Measurements from ENCODE around the gene ACE. TPM values are rescaled to one million over a fixed set of nuclear protein-coding genes. Genes with fewer than 3 reads are reported as not detected.

ACE gene
- total RNA-seq, 1 experiment from 2014 or later: 7.8 TPM

DNA sequence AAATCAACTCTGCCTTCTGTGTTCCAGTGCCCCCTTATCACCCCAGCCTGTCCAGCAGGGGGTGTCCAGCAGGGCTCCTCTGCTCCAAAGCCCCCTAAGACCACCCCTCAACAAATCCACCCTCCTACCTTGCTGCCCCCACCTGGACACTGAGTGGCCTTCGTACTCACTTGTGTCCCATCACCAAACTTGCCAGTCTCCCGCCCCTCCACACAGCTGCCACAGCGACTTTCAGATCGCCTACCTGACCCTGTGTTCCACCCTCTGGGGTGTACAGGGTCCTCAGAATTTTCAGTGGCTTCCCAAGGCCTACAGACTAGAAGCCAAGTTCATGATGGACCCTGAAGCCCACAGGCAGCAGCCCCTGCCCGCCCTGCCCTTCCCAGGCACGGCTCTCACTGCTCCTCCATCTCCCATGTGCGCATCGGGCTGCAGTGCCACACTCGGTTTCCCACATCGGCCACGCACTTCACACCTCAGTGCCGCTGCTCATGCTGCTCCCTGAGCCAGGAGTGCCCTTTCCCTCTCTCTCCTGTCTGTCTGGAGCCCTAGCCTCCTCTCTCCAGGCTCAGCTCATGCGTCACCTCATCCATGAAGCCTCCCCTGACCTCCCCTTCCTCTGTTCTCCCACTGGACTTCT is 58.1 kb downstream of the ACE start:
- H3K36me3 Mint-ChIP-seq: no peaks in the 10 kb centered on the region
- H3K27me3 Mint-ChIP-seq (ENCODE audit: low read depth): peaks cover 20% of the 10 kb centered on the region
- peaks cover 18% of the 10 kb centered on the region for H3K4me1 Mint-ChIP-seq
- ATAC-seq (no peak), DNase-seq (ENCODE audit: low spot score) (no peak)
- no peak for TF ChIP-seq GABPB1 (CRISPR knock-in tag; IDR thresholded peaks at IDR 0.05)
- TF ChIP-seq, protein P1, sequence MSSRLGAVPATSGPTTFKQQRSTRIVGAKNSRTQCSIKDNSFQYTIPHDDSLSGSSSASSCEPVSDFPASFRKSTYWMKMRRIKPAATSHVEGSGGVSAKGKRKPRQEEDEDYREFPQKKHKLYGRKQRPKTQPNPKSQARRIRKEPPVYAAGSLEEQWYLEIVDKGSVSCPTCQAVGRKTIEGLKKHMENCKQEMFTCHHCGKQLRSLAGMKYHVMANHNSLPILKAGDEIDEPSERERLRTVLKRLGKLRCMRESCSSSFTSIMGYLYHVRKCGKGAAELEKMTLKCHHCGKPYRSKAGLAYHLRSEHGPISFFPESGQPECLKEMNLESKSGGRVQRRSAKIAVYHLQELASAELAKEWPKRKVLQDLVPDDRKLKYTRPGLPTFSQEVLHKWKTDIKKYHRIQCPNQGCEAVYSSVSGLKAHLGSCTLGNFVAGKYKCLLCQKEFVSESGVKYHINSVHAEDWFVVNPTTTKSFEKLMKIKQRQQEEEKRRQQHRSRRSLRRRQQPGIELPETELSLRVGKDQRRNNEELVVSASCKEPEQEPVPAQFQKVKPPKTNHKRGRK (CRISPR knock-in tag; IDR thresholded peaks at IDR 0.05; ENCODE audit: borderline replicate concordance): no peak
- H3K27ac Mint-ChIP-seq: no peak overlapping the region
- ChIA-PET POLR2A (no interaction called here), CTCF (interaction anchor here (0.6 kb wide), 1 partner anchor 38 kb away, joined by 3 read pairs; no protein-coding TSS in a partner anchor)
- no peaks in the 10 kb centered on the region for H3K9me3 Mint-ChIP-seq
- no peak overlapping the region for H3K4me3 Mint-ChIP-seq

DNA sequence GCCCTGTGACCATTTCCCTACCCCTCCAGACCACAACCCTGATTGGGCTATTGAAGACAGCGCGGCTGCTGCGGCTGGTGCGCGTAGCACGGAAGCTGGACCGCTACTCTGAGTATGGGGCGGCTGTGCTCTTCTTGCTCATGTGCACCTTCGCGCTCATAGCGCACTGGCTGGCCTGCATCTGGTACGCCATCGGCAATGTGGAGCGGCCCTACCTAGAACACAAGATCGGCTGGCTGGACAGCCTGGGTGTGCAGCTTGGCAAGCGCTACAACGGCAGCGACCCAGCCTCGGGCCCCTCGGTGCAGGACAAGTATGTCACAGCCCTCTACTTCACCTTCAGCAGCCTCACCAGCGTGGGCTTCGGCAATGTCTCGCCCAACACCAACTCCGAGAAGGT is 58.8 kb downstream of the ACE start:
- no peak overlapping the region for H3K27ac Mint-ChIP-seq
- no peaks in the 10 kb centered on the region for H3K36me3 Mint-ChIP-seq
- peaks cover 18% of the 10 kb centered on the region for H3K4me1 Mint-ChIP-seq
- no peaks in the 10 kb centered on the region for H3K9me3 Mint-ChIP-seq
- no peak for ATAC-seq
- H3K4me3 Mint-ChIP-seq: no peak overlapping the region
- POLR2A ChIA-PET: no interaction called here
- TF ChIP-seq PRRX2 (CRISPR knock-in tag; IDR thresholded peaks at IDR 0.05) (no peak), MLX (CRISPR knock-in tag; IDR thresholded peaks at IDR 0.05) (no peak), GABPB1 (CRISPR knock-in tag; IDR thresholded peaks at IDR 0.05) (no peak), ZNF532 (CRISPR knock-in tag; IDR thresholded peaks at IDR 0.05; ENCODE audit: borderline replicate concordance) (no peak), ZNF121 (CRISPR knock-in tag; IDR thresholded peaks at IDR 0.05) (no peak), CBFB (CRISPR knock-in tag; IDR thresholded peaks at IDR 0.05; ENCODE audit: low read depth) (no peak), SMAD4 (CRISPR knock-in tag; IDR thresholded peaks at IDR 0.05) (no peak), ZNF416 (CRISPR knock-in tag; IDR thresholded peaks at IDR 0.05) (no peak), AR (CRISPR knock-in tag; IDR thresholded peaks at IDR 0.05) (no peak), RELA (CRISPR knock-in tag; IDR thresholded peaks at IDR 0.05; ENCODE audit: borderline replicate concordance) (no peak), CTCF (IDR thresholded peaks at IDR 0.05) (no peak), GRHL2 (CRISPR knock-in tag; IDR thresholded peaks at IDR 0.05; ENCODE audit: insufficient replicate concordance, severe bottlenecking) (no peak)
- TF ChIP-seq, protein P2, sequence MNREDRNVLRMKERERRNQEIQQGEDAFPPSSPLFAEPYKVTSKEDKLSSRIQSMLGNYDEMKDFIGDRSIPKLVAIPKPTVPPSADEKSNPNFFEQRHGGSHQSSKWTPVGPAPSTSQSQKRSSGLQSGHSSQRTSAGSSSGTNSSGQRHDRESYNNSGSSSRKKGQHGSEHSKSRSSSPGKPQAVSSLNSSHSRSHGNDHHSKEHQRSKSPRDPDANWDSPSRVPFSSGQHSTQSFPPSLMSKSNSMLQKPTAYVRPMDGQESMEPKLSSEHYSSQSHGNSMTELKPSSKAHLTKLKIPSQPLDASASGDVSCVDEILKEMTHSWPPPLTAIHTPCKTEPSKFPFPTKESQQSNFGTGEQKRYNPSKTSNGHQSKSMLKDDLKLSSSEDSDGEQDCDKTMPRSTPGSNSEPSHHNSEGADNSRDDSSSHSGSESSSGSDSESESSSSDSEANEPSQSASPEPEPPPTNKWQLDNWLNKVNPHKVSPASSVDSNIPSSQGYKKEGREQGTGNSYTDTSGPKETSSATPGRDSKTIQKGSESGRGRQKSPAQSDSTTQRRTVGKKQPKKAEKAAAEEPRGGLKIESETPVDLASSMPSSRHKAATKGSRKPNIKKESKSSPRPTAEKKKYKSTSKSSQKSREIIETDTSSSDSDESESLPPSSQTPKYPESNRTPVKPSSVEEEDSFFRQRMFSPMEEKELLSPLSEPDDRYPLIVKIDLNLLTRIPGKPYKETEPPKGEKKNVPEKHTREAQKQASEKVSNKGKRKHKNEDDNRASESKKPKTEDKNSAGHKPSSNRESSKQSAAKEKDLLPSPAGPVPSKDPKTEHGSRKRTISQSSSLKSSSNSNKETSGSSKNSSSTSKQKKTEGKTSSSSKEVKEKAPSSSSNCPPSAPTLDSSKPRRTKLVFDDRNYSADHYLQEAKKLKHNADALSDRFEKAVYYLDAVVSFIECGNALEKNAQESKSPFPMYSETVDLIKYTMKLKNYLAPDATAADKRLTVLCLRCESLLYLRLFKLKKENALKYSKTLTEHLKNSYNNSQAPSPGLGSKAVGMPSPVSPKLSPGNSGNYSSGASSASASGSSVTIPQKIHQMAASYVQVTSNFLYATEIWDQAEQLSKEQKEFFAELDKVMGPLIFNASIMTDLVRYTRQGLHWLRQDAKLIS (CRISPR knock-in tag; IDR thresholded peaks at IDR 0.05; ENCODE audit: borderline replicate concordance): no peak
- TF ChIP-seq, protein P3, sequence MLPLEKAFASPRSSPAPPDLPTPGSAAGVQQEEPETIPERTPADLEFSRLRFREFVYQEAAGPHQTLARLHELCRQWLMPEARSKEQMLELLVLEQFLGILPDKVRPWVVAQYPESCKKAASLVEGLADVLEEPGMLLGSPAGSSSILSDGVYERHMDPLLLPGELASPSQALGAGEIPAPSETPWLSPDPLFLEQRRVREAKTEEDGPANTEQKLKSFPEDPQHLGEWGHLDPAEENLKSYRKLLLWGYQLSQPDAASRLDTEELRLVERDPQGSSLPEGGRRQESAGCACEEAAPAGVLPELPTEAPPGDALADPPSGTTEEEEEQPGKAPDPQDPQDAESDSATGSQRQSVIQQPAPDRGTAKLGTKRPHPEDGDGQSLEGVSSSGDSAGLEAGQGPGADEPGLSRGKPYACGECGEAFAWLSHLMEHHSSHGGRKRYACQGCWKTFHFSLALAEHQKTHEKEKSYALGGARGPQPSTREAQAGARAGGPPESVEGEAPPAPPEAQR (CRISPR knock-in tag; IDR thresholded peaks at IDR 0.05): no peak
- DNase-seq (ENCODE audit: low spot score): no peak
- CTCF ChIA-PET: no interaction called here
- peaks cover 20% of the 10 kb centered on the region for H3K27me3 Mint-ChIP-seq (ENCODE audit: low read depth)
